ENCODE results near the gene ZDHHC11.
"Not testable (repeated sequence)": the region's sequence is repeated elsewhere in the genome, so short reads cannot be mapped to it uniquely, and the experiment has no call there.

ZDHHC11 gene

DNA sequence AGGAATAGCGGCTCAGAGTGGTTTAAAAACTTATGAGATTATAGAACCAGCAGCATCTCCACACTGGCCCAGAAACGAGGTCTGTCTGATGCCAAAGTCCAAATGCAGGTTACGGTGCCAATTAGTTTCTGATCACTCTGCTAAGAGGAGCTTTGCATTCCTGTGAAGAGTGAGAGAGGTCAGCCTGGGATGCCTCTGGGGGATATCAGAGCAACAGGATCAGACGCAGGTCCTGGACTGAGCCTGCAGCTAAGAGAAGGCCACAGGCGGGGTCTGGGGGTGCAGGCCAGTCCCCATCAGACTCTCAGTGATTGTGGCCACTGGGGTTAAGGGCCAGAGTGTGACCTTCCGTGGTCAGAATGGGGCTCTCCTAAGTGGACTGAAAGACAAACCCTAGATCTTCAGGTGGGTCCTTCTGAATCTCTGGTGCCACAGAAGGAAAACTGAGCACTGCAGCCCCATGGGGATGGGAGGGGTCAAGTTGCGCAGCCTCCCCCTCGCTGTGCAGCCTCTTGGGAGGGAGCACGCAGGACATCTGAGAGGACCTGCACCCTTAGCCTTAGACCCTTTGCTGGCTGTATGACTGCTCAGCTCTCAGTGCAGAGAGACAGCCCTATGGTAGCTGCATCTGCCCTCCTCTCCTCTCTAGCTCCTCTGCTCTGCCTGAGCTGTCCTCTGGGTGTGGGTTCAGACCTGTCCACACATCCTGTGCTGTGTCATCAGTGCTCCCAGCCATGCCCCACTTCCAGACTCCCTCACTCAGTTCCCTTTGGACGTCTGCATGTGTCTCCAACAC lies 42.9 kb downstream of the ZDHHC11 start:
- DNase-seq (ENCODE audit: low spot score): not testable (repeated sequence)

GRCh38 chr5:801472-801871 lies 49.3 kb downstream of the ZDHHC11 start:
- no peak for DNase-seq (ENCODE audit: low spot score)

- DNase-seq (ENCODE audit: low spot score): not testable (repeated sequence)
Observed at GRCh38 chr5:801055-801454, 49.7 kb downstream of the ZDHHC11 start.

DNA sequence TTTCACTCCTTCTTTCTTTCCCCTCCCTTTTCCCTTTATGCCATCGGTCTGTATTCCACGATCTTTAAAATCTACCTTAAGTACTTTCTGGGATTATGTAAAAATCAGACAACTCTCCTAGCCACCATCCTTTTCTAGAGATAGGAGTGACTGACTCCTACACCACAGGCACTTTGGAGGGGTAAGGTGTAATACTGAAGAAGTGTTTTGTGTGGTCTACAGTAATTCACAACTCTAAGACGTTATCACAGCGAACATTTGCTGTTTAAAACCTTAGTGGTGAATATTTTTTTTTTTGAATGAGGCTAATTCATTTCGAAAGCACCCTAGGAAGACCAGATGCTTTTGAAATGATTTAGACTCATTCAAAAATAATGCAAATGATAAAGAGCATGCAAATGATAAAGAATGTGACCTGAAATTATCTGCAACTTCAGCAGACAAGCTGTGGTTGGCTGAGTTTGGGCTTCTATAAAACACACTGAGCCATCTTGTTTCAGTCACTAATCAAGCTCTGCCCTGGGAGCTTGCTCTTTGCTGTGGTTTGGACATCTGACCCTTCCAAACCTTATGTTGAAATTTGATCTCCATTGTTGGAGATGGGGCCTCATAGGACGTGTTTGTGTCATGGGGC lies 52.2 kb downstream of the ZDHHC11 start:
- not testable (repeated sequence) for DNase-seq (ENCODE audit: low spot score)

DNA sequence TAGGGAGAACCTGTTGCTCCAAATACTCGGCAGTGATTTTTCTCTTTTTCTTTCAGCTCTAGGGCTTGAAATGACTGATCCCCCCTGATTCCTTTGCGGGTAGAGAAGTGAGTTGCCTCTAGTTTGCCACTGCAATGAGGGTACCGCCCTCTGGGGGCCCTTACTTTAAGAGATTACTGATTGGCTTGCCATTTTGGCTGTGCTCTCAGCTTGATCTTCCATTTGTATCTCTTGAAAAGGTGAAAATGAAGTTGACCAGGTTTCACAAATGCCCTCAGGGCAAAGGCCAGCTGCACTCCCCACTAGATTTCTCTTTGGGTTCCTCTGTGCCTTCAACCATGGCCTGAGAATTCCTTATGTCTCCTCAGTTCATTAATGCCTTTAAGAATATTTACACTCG lies 52.8 kb downstream of the ZDHHC11 start:
- not testable (repeated sequence) for DNase-seq (ENCODE audit: low spot score)

GRCh38 chr5:795873-796272 lies 54.9 kb downstream of the ZDHHC11 start:
- not testable (repeated sequence) for DNase-seq (ENCODE audit: low spot score)

DNA sequence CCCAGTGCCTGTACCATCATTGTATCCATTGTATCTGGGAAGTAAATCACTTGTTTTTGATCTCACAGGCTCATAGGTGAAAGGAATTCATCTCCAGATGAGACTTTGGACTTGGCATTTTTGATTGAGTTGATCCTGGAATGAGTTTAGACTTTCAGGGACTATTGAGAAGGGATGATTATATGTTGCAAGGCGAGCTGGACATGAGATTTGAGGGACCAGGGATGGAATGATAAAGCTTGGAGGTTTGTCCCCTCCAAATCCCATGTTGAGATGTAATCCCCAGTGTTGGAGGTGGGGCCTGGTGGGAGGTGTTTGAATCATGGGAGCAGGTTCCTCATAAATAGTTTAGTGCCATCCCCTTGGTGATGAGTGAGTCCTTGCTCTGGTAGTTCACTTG lies 55.8 kb downstream of the ZDHHC11 start:
- not testable (repeated sequence) for DNase-seq (ENCODE audit: low spot score)

DNA sequence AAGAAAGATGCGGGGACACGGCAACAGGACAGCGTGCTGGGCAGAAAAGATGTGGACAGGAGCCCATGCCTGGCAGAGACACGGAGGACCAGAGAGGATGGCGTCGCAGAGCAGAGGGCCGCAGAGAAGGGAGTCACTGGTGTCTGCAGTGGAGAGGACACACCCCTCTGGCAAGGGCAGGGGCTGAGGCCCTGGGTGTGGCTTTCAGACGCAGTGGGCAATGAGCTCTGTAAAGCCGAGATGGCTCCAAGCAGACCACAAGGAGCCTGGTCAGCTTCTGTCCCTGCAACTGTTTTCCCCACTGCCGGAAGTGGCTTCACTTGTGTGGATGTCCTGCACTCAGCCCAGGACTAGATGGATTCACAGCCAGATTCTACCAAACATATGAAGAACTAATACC lies 62.1 kb downstream of the ZDHHC11 start:
- DNase-seq (ENCODE audit: low spot score): not testable (repeated sequence)

- DNase-seq (ENCODE audit: low spot score): not testable (repeated sequence)
Observed at GRCh38 chr5:787857-788233, 62.9 kb downstream of the ZDHHC11 start.

GRCh38 chr5:787224-787856 lies 63.4 kb downstream of the ZDHHC11 start:
- not testable (repeated sequence) for DNase-seq (ENCODE audit: low spot score)

GRCh38 chr5:785181-785705 lies 65.5 kb downstream of the ZDHHC11 start:
- DNase-seq (ENCODE audit: low spot score): not testable (repeated sequence)

GRCh38 chr5:784428-785177 lies 66.2 kb downstream of the ZDHHC11 start, which contains the start of gene ZDHHC11B:
TSS of gene ZDHHC11B (minus strand) at chr5:784729. CDS start at chr5:766919, 17,810 bp downstream.
- peak; percentile 30 for DNase-seq (ENCODE audit: low spot score)

GRCh38 chr5:783881-784427 lies 66.8 kb downstream of the ZDHHC11 start:
- DNase-seq (ENCODE audit: low spot score): not testable (repeated sequence)

DNA sequence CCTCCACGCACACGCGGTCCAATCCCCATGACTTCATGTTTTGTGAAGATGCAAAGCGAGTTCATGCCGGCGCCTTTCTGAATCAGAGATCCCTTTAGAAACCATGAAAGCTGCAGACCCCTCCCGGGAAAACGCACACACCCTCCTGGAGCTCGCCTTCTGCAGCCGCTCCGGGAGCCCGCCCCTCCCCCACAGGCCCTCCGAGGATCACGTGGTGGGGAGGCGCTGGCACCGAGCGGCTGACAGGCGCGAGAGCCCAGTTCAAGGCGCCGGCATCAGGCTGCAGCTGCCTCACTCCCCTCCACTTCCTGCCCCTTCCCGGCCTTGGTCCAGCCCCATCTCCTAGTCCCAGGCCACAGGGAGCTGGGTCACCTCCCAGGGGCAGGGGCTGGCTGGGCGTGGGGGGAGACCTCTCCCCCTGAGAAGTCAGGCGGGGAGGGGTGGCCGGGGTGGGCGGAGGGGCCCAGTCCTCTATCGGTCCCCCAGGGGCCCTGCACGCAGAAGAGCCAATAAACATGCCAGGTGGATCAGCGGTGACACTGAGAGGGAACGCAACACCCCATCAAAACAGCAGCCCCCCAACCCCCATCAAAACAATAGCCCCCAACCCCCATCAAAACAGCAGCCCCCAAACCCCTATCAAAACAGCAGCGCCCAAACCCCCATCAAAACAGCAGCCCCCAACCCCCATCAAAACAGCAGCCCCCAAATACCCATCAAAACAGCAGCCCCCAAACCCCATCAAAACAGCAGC lies 67.6 kb downstream of the ZDHHC11 start:
- DNase-seq (ENCODE audit: low spot score): not testable (repeated sequence)

DNA sequence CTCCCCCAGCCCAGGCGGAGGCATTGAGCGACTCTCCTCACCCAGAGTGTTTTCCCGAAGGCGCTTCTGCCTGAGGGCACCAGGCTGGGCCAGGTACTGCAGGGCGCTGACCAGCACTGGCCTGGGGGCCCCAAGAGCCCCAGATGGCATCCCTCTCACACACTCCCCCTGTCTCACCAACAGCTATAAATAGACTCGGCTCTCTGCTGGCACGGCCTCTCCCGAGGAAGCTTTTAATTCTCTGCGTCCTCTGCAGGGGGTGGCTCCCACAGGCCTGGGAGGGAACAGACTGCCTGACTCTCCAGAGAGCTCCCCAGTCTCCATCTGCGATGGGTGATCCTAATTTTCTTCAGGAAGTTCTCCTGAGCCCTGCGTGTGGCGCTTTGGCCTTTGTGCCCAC lies 68.4 kb downstream of the ZDHHC11 start:
- not testable (repeated sequence) for DNase-seq (ENCODE audit: low spot score)

GRCh38 chr5:780571-780970 lies 70.2 kb downstream of the ZDHHC11 start:
- not testable (repeated sequence) for DNase-seq (ENCODE audit: low spot score)

DNA sequence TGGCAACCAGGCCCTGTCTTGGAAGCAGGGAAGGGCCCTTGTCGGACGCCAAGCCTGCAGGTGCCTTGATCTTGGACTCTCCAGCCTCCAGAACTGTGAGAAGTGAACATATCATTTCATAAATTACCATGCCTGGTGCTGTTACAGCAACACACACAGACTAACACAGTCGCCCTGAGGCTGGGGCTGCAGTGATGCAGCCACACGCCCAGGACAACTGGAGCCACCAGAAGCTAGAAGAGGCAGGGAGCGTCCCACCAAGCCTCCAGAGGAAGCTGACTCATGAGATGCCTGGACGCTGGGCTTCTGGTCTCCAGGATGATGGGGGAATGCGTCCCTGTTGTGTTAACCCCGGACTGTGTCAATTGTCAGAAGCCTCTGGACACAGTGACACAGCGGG lies 71.8 kb downstream of the ZDHHC11 start:
- not testable (repeated sequence) for DNase-seq (ENCODE audit: low spot score)

DNA sequence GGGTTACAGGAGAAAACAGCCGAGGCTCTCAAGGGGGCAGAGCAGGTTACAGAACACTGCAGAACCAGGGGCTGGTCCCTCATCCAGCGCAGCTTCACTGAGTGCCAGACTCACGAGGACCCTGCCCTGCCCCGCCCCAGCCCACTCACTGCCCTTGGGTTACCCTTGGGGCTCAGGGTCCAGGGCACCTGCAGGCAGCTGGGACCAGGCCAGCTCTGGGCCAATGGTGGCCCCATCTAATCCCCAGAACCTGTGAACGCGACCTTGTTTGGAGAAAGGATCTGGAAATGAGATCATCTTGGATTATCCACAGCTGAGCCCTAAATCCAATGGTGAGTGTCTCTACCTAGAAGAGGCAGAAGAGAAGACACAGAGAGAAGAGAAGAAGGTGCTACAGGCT lies 72.4 kb downstream of the ZDHHC11 start:
- not testable (repeated sequence) for DNase-seq (ENCODE audit: low spot score)

GRCh38 chr5:777756-778161 lies 73.0 kb downstream of the ZDHHC11 start:
- no peak for DNase-seq (ENCODE audit: low spot score)

DNA sequence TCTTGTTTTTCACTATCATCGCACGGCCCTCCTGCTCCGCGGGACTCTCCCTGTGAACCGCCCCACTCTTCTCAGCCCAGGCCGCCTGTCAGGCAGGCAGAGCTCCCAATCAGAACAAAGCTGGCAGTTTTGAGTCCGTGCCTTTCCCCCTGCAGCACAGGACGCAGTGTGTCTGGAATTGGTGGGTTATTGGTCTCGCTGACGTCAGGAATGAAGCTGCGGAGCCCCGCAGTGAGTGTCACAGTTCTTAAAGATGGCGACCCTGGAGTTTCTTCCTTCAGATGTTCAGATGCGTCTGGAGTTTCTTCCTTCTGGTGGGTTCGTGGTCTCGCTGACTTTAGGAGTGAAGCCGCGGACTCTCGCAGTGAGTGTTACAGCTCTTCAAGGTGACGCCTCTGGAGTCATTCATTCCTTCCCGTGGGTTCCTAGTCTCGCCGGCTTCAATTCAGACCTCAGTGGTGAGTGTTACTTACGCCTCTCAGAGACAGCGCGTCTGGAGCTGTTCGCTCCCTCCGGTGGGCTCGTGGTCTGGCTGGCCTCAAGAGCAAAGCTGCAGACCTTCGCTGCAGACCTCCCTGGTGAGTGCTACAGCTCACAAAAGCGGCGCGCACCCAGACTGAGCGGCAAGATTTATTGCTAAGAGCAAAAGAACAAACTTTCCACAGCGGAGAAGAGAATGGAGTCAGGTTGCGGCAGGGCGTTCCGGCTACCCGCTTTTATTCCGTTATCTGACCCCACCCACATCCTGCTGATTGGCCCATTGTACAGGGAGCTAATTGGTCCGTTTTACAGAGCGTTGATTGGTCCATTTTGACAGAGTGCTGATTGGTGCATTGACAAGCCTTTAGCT lies 73.7 kb downstream of the ZDHHC11 start:
- DNase-seq (ENCODE audit: low spot score): no peak

Data from kidney capillary endothelial cell (primary cell).